Measurements from ENCODE around the gene DLG2.

DNA sequence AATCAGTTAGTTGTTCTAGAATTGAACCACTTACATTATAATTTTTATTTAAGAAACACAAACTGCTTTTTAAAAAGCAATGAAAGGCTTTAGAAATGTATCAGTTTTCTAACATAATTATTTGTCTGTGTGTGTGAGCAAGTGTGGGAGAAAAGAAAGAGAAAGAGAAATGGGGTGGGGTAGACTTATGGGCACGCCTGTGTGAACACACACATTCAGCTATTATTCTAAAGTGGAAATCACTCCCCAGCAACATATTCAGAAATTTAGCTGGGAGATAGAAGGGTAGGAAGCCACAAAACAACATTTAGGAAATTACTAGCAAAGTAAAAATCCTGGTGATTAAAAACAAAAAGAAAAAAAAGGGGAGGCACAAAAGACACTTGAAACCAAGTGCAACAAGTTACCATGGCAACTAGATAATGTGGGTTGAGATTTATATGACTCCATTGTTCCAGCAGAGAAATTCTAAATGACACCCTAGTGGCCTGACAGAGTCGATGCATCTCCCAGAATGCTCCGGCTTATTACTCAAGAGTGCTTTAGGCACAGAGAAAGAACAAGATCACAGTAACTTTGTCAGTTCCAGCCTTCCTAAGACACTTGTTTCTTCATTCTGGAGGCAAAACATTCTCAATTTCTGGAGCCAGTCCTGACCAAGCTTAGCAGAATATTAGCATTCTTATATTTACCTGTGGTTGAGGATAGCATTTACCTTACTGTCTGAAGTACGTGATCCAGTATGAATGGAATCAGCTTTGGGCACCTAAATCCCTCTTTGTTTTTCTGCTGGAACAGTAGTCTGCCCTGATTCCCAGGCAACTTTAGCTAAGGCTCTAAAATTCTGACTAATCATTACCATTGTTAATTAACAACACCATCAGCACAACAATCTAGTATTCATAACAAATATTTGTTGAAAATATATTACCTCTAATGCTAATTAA is 444.4 kb downstream of the DLG2 start:
- TF ChIP-seq, protein P1, sequence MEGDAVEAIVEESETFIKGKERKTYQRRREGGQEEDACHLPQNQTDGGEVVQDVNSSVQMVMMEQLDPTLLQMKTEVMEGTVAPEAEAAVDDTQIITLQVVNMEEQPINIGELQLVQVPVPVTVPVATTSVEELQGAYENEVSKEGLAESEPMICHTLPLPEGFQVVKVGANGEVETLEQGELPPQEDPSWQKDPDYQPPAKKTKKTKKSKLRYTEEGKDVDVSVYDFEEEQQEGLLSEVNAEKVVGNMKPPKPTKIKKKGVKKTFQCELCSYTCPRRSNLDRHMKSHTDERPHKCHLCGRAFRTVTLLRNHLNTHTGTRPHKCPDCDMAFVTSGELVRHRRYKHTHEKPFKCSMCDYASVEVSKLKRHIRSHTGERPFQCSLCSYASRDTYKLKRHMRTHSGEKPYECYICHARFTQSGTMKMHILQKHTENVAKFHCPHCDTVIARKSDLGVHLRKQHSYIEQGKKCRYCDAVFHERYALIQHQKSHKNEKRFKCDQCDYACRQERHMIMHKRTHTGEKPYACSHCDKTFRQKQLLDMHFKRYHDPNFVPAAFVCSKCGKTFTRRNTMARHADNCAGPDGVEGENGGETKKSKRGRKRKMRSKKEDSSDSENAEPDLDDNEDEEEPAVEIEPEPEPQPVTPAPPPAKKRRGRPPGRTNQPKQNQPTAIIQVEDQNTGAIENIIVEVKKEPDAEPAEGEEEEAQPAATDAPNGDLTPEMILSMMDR (IDR thresholded peaks at IDR 0.05; ENCODE audit: extremely low read depth in 1 of 2, insufficient read depth in 1 of 2, low read depth in 1 of 2, low read length in 2 of 2): no peak
- TF ChIP-seq JUN (IDR thresholded peaks at IDR 0.05; ENCODE audit: borderline replicate concordance, insufficient read depth, insufficient read length, low read depth): no peak
- TF ChIP-seq POLR2A (IDR thresholded peaks at IDR 0.05; ENCODE audit: low read depth, low read length): no peak
- TF ChIP-seq EZH2 (IDR thresholded peaks at IDR 0.05; ENCODE audit: borderline replicate concordance, low read depth, low read length, severe bottlenecking): no peak
- no peak for TF ChIP-seq MAX (IDR thresholded peaks at IDR 0.05; ENCODE audit: insufficient read depth, insufficient read length)
- TF ChIP-seq POLR2AphosphoS5 (IDR thresholded peaks at IDR 0.05; ENCODE audit: insufficient read depth, low read depth, low read length): no peak
- TF ChIP-seq MYC (IDR thresholded peaks at IDR 0.05; ENCODE audit: low read depth, low read length): no peak
